Psoas muscle (tissue), 8 donors: ENCODE measurements around the gene CLDN7. TPM values are rescaled to one million over a fixed set of nuclear protein-coding genes. Genes with fewer than 3 reads are reported as not detected.

Experiments
- ATAC-seq, 4 donors: fragments of 200-7000 bp; cut with Tn5 transposase; one replicate each; pipeline ENCODE4 v1.9.1; 2020; ENCODE audit warnings: moderate library complexity in 3 of 4, mild to moderate bottlenecking in 2 of 4
- DNase-seq, 2 donors: peaks; one replicate each; pipeline ENCODE4 v3.0.0-alpha.2; 2020
- H3K27ac ChIP-seq: fragments of 200-600 bp; one replicate; pipeline ENCODE4 v1.8.0; 2022
- H3K27me3 ChIP-seq, 3 donors: fragments of 200-600 bp in 1 of 3; one replicate each; pipeline versions ENCODE4 v1.6.1 to v1.8.0; 2013 to 2022; ENCODE audit warnings: low read length in 2 of 3, mild to moderate bottlenecking in 2 of 3, moderate library complexity in 1 of 3; ENCODE audit not compliant: insufficient read depth in 3 of 3
- H3K36me3 ChIP-seq, 2 donors: fragments of 200-600 bp in 1 of 2; one replicate each; pipeline versions ENCODE4 v1.6.1 to v1.8.0; 2013 to 2022; ENCODE audit warnings: low read depth in 1 of 2, mild to moderate bottlenecking in 1 of 2, moderate library complexity in 1 of 2; ENCODE audit not compliant: insufficient read depth in 1 of 2
- H3K4me1 ChIP-seq: fragments of 200-600 bp; one replicate; pipeline ENCODE4 v1.8.0; 2022
- H3K4me3 ChIP-seq: fragments of 200-600 bp; one replicate; pipeline ENCODE4 v1.8.0; 2022; ENCODE audit warnings: mild to moderate bottlenecking
- H3K9me3 ChIP-seq: fragments of 200-600 bp; one replicate; pipeline ENCODE4 v1.8.0; 2022
- WGBS, 3 donors: extraction: QIAGEN DNeasy Blood & Tissue Kit; methylation state at CpG; one replicate each; pipeline versions ENCODE4 v1.1.6 to v1.1.7; 2013; 5-methylcytosine and 5-hydroxymethylcytosine counted together
- intact Hi-C, 2 donors: fragments of 100-400 bp; cut with DNase I; formaldehyde crosslinking; loops; one replicate each; pipeline versions ENCODE4 v1.11.0 to v1.14.2; 2022
- polyA plus RNA-seq, 3 donors: library from polyadenylated mRNA; stranded (reverse); fragments of 200-250 nt; gene quantifications; one replicate each; pipeline ENCODE4 v1.2.3, GENCODE V29; 2013
- total RNA-seq, 4 donors: library from RNA; stranded (reverse); fragmentation: NEBNext Ultra II Directional in 2 of 4; extraction: Animal tissue kit (Norgen Biotek cat#: 25700) in 2 of 4; gene quantifications; one replicate each; pipeline versions ENCODE4 v1.2.1 to v1.2.4, GENCODE V29; 2021 to 2023
- TF ChIP-seq, protein P1 (sequence below): fragments of 200-600 bp; IDR thresholded peaks from one replicate; pipeline ENCODE4 v1.8.0; 2022; ENCODE audit warnings: antibody characterized with exemption
- donor health status: healthy with polysubstance abuse.
- donor health status: DM: no; HTN: no; CAD: no; lungs with moderate emphysema.
- donor health status: Bipolar disorder and iron deficiency.
- donor health status: healthy.
- donor health status: DM: yes; HTN: yes; CAD: no.
- donor health status: DM: no; HTN: no; CAD: no.
- donor health status: DM: no; HTN: no; CAD: no.
- donor health status: DM: yes; HTN: yes; CAD: no.

Gene CLDN7
- total and polyA plus RNA-seq, 7 donors, result 0.48 to 1.1 (median 0.93) TPM; not detected in 1

GRCh38 chr17:7293159-7293558 is 30.9 kb upstream of the CLDN7 start:
- Histone ChIP-seq H3K9me3 (no peaks in the 10 kb centered on the region), H3K27ac (peak overlapping the region; percentile 30), H3K4me1 (peaks cover 40% of the 10 kb centered on the region), H3K36me3 (no peaks in the 10 kb centered on the region), H3K27me3 (peaks cover 0 to 9% (median 0%) of the 10 kb centered on the region in 3 donors), H3K4me3 (no peak overlapping the region)
- ATAC-seq, result peak in 1 of 4 donors; percentile 0
- intact Hi-C loops, result no loop called here
- DNase-seq, result no peak
- TF ChIP-seq, protein P1, sequence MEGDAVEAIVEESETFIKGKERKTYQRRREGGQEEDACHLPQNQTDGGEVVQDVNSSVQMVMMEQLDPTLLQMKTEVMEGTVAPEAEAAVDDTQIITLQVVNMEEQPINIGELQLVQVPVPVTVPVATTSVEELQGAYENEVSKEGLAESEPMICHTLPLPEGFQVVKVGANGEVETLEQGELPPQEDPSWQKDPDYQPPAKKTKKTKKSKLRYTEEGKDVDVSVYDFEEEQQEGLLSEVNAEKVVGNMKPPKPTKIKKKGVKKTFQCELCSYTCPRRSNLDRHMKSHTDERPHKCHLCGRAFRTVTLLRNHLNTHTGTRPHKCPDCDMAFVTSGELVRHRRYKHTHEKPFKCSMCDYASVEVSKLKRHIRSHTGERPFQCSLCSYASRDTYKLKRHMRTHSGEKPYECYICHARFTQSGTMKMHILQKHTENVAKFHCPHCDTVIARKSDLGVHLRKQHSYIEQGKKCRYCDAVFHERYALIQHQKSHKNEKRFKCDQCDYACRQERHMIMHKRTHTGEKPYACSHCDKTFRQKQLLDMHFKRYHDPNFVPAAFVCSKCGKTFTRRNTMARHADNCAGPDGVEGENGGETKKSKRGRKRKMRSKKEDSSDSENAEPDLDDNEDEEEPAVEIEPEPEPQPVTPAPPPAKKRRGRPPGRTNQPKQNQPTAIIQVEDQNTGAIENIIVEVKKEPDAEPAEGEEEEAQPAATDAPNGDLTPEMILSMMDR, result no peak
- 54 to 67% (median 60%) methylated on average over 11 of the region's 11 CpGs for WGBS, 3 donors

- DNase-seq (no peak), ATAC-seq (no peak)
- WGBS, 3 donors, result 10 to 23% (median 18%) methylated on average over 6 of the region's 6 CpGs
- H3K27me3 ChIP-seq, result peaks cover 0 to 9% (median 0%) of the 10 kb centered on the region in 3 donors
- H3K4me3 ChIP-seq, result no peak overlapping the region
- intact Hi-C loops, result no loop called here
- peak overlapping the region; percentile 30 for H3K27ac ChIP-seq
- TF ChIP-seq, protein P1, result no peak
- no peaks in the 10 kb centered on the region for H3K9me3 ChIP-seq
- H3K4me1 ChIP-seq, result peaks cover 40% of the 10 kb centered on the region
- H3K36me3 ChIP-seq, result peaks cover 0 to 3% of the 10 kb centered on the region in 2 donors
Observed at GRCh38 chr17:7292729-7293128, 30.5 kb upstream of the CLDN7 start.

DNA sequence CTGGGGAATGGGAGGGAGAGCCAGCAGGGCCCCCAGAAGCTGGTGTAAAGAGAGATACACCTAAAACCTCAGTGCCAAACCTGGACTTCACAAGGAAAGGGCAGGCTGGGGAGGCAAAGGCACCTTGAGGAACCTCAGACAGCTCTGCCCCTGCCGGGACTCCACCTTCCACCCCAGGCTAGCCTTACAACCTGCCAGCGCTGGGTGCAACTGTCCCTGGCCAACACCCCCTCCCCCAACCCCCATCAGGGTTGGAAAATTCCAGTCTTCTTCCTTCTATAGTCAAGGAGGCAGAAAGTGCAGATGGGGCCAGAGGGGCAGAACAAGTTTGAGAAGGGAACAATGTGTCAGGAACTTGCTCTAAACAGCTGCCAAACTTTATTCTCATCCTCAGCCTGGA is 29.9 kb upstream of the CLDN7 start:
- H3K27me3 ChIP-seq, result peaks cover 0 to 9% (median 0%) of the 10 kb centered on the region in 3 donors
- H3K4me3 ChIP-seq, result no peak overlapping the region
- H3K36me3 ChIP-seq, result peaks cover 0 to 8% of the 10 kb centered on the region in 2 donors
- H3K9me3 ChIP-seq, result no peaks in the 10 kb centered on the region
- 49 to 54% (median 52%) methylated on average over 2 of the region's 2 CpGs for WGBS, 3 donors
- ATAC-seq, result no peak
- DNase-seq, result no peak
- TF ChIP-seq, protein P1, result no peak
- H3K27ac ChIP-seq, result peak overlapping the region; percentile 30
- H3K4me1 ChIP-seq, result peaks cover 40% of the 10 kb centered on the region
- intact Hi-C loops, result no loop called here

- Histone ChIP-seq H3K36me3 (peaks cover 0 to 22% of the 10 kb centered on the region in 2 donors), H3K4me3 (no peak overlapping the region), H3K4me1 (peaks cover 30% of the 10 kb centered on the region), H3K27me3 (peaks cover 0 to 9% (median 0%) of the 10 kb centered on the region in 3 donors), H3K9me3 (no peaks in the 10 kb centered on the region), H3K27ac (peak overlapping the region; percentile 46)
- TF ChIP-seq, protein P1, result no peak
- intact Hi-C loops, result no loop called here
- ATAC-seq (peak in 3 of 4 donors; percentile 1 to 20 (median 15)), DNase-seq (peak in 1 of 2 donors; percentile 56)
- WGBS, 3 donors, result 30 to 63% (median 36%) methylated on average over 11 of the region's 11 CpGs
Observed at GRCh38 chr17:7290685-7291084, 28.4 kb upstream of the CLDN7 start.

DNA sequence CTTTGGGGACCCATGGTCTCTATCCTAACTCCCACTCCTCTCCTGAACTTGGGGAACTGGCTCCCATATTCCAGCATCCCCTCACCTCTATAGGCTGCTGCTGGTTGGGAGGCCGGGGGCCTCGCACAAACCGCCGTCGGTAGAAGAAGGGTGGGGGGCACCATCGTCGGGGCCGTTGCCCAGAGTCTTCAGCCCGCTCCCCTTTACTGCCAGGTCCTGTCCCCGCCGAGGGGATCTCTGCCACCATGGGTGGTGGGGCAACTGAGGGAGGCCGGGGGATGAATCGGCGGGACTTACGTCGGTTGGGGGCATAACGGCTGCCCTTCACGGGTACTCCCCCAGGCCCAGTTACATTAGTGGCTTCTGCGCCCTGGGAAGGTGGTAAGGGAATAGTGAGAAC is 27.9 kb upstream of the CLDN7 start:
- intact Hi-C loops, result no loop called here
- peak overlapping the region; percentile 46 for H3K27ac ChIP-seq
- TF ChIP-seq, protein P1, result no peak
- H3K36me3 ChIP-seq, result peaks cover 0 to 27% of the 10 kb centered on the region in 2 donors
- DNase-seq (peak in 1 of 2 donors; percentile 57), ATAC-seq (peak in 3 of 4 donors; percentile 2 to 14 (median 3))
- H3K4me1 ChIP-seq, result peaks cover 29% of the 10 kb centered on the region
- WGBS, 3 donors, result 46 to 79% (median 62%) methylated on average over 19 of the region's 19 CpGs
- H3K4me3 ChIP-seq, result no peak overlapping the region
- peaks cover 0 to 9% (median 0%) of the 10 kb centered on the region in 3 donors for H3K27me3 ChIP-seq
- H3K9me3 ChIP-seq, result no peaks in the 10 kb centered on the region
